ENCODE data around the gene PHLDB1.

The PHLDB1 gene

GRCh38 chr11:118666371-118666770 is 59.0 kb downstream of the PHLDB1 start:
- TF ChIP-seq, protein P1, sequence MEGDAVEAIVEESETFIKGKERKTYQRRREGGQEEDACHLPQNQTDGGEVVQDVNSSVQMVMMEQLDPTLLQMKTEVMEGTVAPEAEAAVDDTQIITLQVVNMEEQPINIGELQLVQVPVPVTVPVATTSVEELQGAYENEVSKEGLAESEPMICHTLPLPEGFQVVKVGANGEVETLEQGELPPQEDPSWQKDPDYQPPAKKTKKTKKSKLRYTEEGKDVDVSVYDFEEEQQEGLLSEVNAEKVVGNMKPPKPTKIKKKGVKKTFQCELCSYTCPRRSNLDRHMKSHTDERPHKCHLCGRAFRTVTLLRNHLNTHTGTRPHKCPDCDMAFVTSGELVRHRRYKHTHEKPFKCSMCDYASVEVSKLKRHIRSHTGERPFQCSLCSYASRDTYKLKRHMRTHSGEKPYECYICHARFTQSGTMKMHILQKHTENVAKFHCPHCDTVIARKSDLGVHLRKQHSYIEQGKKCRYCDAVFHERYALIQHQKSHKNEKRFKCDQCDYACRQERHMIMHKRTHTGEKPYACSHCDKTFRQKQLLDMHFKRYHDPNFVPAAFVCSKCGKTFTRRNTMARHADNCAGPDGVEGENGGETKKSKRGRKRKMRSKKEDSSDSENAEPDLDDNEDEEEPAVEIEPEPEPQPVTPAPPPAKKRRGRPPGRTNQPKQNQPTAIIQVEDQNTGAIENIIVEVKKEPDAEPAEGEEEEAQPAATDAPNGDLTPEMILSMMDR (IDR thresholded peaks at IDR 0.05), result no peak
- no peaks in the 10 kb centered on the region for H3K36me3 Mint-ChIP-seq (ENCODE audit: low read depth)
- H3K27me3 Mint-ChIP-seq (ENCODE audit: low read depth, poor library complexity), result peaks cover 7% of the 10 kb centered on the region
- H3K4me3 Mint-ChIP-seq, result peak overlapping the region; percentile 30
- peak overlapping the region; percentile 42 for H3K27ac Mint-ChIP-seq
- no peak for DNase-seq
- H3K4me1 Mint-ChIP-seq, result peaks cover 48% of the 10 kb centered on the region
- peaks cover 18% of the 10 kb centered on the region for H3K9me3 Mint-ChIP-seq

DNA sequence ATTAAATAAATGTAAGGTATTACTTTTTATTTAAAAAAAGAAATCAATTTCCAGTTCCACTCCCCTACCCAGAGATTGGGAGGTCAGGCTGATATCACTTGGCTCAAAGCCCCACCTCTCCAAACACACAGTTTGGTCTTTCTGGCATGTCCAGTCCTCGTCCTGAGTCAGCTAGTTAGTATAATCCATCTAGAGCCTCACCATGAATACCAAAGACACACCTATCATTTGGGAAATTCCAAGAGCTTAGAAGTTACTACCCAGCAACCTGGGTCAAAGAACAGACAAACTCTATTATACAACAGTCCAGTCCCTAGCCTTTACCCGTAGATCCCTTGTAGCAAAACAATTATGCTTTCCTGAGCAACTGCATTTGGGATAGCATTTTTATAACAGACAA is 62.6 kb downstream of the PHLDB1 start:
- Mint-ChIP-seq H3K27ac (no peak overlapping the region), H3K27me3 (ENCODE audit: low read depth, poor library complexity) (peaks cover 18% of the 10 kb centered on the region), H3K4me1 (peaks cover 22% of the 10 kb centered on the region), H3K4me3 (no peak overlapping the region), H3K36me3 (ENCODE audit: low read depth) (no peaks in the 10 kb centered on the region), H3K9me3 (peaks cover 37% of the 10 kb centered on the region)
- TF ChIP-seq, protein P1 (IDR thresholded peaks at IDR 0.05), result no peak
- no peak for DNase-seq

- DNase-seq, result no peak
- Mint-ChIP-seq H3K4me1 (peaks cover 10% of the 10 kb centered on the region), H3K27ac (no peak overlapping the region), H3K27me3 (ENCODE audit: low read depth, poor library complexity) (peaks cover 14% of the 10 kb centered on the region), H3K9me3 (peaks cover 44% of the 10 kb centered on the region), H3K36me3 (ENCODE audit: low read depth) (no peaks in the 10 kb centered on the region), H3K4me3 (no peak overlapping the region)
- TF ChIP-seq, protein P1 (IDR thresholded peaks at IDR 0.05), result no peak
These were observed 63.8 kb downstream of the PHLDB1 start for GRCh38 chr11:118671254-118671653.

GRCh38 chr11:118672846-118673245 is 65.4 kb downstream of the PHLDB1 start:
- H3K9me3 Mint-ChIP-seq, result peaks cover 51% of the 10 kb centered on the region
- TF ChIP-seq, protein P1 (IDR thresholded peaks at IDR 0.05), result no peak
- no peak overlapping the region for H3K27ac Mint-ChIP-seq

DNA sequence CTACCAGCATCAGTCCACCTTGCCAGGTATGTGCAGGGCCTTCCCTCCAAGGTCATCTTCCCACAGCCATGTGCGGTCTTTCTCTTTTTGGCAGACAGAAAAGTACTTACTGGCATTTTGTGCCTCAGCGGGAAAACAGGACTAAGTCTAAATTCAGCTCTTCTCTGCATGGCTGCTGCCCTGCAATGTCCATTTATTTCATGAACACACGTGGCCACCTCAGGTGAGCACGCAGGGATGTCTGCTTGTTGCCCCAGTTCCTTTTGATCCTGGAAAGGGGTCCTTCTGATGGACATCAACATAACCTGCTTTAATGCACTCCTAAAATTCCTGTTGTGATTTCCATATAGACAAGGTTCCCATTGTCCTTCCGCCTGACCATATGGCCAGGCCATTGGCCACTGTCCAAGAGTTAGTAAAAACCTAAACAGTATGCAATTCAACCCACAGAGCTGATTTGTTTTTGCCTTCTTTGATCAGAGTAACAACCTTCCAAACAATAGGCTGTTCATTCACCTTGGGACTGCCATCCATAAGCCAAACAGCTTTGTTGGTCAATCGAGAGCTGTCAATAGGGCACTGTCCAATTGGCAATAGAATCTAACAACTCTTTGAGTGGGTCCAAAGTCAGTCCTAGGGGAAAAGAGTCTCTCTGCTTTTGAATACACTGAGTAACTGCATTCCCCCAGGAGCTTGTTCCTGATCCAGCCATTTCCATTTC is 66.1 kb downstream of the PHLDB1 start:
- H3K4me1 Mint-ChIP-seq, result no peaks in the 10 kb centered on the region
- peaks cover 55% of the 10 kb centered on the region for H3K9me3 Mint-ChIP-seq
- peaks cover 14% of the 10 kb centered on the region for H3K27me3 Mint-ChIP-seq (ENCODE audit: low read depth, poor library complexity)
- TF ChIP-seq, protein P1 (IDR thresholded peaks at IDR 0.05), result no peak
- H3K27ac Mint-ChIP-seq, result no peak overlapping the region
- DNase-seq, result no peak
- no peak overlapping the region for H3K4me3 Mint-ChIP-seq
- H3K36me3 Mint-ChIP-seq (ENCODE audit: low read depth), result no peaks in the 10 kb centered on the region

More at GRCh38 chr11:118672846-118673245, 65.4 kb downstream of the PHLDB1 start:
- no peak overlapping the region for H3K4me3 Mint-ChIP-seq
- H3K4me1 Mint-ChIP-seq, result no peaks in the 10 kb centered on the region
- DNase-seq, result no peak
- H3K36me3 Mint-ChIP-seq (ENCODE audit: low read depth), result no peaks in the 10 kb centered on the region
- H3K27me3 Mint-ChIP-seq (ENCODE audit: low read depth, poor library complexity), result peaks cover 14% of the 10 kb centered on the region

DNA sequence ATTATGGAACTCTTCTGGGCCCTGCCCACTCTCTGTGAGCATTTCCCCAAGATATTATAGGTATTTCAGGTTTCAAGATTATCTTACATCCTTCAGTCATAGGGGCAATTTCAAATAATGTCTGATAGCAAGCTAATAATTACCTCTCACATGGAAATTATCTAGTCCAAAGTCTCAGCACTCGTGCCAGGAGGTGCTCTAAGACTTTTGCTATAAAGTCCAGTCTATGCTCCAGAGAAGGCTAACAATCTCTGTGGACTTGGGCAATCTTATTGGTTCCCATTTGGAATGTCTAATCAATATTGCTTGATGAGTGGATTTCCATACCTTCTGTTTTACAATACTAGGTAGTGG is 66.6 kb downstream of the PHLDB1 start:
- no peak overlapping the region for H3K27ac Mint-ChIP-seq
- H3K4me1 Mint-ChIP-seq, result peaks cover 5% of the 10 kb centered on the region
- peaks cover 55% of the 10 kb centered on the region for H3K9me3 Mint-ChIP-seq
- no peaks in the 10 kb centered on the region for H3K36me3 Mint-ChIP-seq (ENCODE audit: low read depth)
- no peak overlapping the region for H3K4me3 Mint-ChIP-seq
- no peak for DNase-seq
- TF ChIP-seq, protein P1 (IDR thresholded peaks at IDR 0.05), result no peak
- peaks cover 14% of the 10 kb centered on the region for H3K27me3 Mint-ChIP-seq (ENCODE audit: low read depth, poor library complexity)

All from nephron progenitor cell (in vitro differentiated cells).